ENCODE results near the gene JKAMP.
A peak's percentile ranks its signal among the peaks of the same experiment; 100 is the strongest.
"Not testable (repeated sequence)": the region's sequence is repeated elsewhere in the genome, so short reads cannot be mapped to it uniquely, and the experiment has no call there.

The JKAMP gene, protein sequence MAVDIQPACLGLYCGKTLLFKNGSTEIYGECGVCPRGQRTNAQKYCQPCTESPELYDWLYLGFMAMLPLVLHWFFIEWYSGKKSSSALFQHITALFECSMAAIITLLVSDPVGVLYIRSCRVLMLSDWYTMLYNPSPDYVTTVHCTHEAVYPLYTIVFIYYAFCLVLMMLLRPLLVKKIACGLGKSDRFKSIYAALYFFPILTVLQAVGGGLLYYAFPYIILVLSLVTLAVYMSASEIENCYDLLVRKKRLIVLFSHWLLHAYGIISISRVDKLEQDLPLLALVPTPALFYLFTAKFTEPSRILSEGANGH

DNA sequence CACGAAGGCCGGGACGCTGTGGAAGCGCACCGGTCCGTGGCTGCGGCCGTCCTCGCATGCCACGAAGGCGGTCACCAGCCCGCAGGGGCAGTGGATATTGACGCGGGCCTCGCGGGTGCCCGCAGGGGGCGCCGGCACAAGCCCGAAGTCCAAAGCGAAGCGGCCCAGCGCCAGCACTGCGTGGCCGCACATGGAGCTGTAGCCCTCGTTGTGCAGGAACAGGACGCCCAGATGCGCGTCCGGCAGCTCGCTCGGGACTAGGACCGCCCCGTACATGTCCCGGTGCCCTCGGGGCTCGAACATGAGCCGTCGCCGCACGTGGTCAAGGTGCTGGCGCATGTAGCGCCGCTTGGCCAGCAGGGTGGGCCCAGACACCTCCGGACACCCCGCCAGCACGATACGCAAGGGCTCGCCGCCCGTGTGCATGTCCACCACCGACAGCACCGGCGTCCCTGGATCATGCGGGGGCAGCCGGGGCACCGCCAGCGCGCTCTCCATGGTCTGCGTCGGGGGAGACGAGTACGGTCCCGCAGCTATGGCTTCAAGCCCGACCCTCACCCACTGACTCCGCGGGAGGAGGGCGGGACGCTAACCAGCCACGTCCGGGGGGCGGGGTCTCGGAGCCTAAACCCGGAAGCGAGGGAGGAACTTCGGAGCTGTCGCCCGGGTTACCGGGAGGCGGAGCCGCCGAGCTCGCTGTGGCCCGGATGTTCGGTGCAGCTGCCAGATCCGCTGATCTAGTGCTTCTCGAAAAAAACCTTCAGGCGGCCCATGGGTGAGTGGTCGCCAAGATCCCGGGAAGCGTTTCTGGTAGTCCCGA lies at the start of gene JKAMP, which contains the start of gene L3HYPDH:
JKAMP (plus strand) TSS at position 699 of the 820 bp plus-strand sequence; CDS start at position 772, 73 bp downstream.
L3HYPDH (minus strand) TSS at position 590 of the 820 bp plus-strand sequence; CDS start at position 498, 92 bp downstream.
- peak; percentile 99 for DNase-seq

GRCh38 chr14:59435101-59435500 lies 49.2 kb upstream of the JKAMP start:
- no peak for DNase-seq

DNA sequence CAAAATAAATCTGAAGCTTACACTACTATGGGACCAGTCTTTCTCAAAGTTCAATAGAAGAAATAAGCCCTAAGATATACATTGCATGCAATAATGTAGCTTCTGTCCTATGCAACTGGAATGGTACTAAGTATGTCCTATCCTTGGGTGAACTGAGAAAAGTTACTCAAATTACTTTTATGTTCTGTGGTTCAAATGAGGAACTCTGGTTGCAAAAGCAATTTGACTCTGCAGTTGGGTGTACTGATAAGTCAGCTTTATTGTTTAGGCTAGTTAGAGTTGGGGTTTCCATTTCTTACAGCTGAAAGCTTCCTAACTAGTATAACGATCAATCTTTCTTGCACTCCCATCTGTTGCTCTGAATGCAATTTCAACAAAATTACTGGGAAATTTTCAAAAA lies 48.3 kb upstream of the JKAMP start:
- DNase-seq = no peak

GRCh38 chr14:59438195-59438647 lies 46.1 kb upstream of the JKAMP start:
- DNase-seq = no peak

DNA sequence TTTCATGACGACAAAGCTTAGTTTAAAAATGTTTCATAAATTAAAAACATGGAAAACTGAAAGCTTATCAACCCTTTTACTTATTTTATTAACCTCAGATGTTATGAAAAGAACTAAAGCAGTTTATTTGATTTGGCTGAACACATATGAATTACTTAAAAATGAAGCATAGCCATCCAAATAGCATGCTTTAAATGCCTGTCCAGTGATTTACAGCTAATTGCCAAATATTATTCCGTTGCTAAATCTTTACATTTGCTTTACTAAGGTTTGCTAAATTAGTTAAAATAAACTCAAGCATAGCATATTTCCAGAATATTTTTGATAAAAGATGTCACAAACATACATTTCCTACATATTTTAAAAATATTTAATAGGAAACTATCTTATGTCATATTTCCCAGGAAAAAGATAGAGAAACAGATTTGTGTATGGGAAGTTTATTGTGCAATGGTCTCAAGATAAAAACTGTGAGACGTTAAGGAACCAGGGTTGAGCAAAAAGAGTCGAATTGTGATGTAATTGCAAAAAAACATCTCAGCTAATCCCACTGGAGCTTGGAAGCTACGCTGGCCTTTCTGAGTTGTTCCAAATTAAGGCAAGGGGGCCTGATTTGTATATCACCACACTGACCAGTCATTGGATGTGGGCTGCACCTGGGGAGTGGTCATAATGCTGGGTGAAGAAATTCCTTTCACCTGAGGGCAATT lies 44.9 kb upstream of the JKAMP start:
- DNase-seq = no peak

DNA sequence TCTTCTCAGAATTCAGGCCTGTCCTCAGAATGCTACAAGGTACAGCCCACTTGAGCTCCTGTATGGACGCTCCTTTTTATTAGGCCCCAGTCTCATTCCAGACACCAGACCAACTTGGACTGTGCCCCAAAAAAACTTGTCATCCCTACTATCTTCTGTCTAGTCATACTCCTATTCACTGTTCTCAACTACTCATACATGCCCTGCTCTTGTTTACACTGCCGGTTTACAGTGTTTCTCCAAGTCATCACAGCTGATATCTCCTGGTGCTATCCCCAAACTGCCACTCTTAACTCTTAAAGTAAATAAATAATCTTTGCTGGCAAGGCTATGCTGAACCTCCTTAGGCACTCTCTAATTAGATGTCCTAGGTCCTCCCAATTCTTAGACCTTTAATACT lies 35.6 kb upstream of the JKAMP start:
- not testable (repeated sequence) for DNase-seq

- DNase-seq = no peak
Observed at GRCh38 chr14:59450716-59451115, 33.6 kb upstream of the JKAMP start.

- no peak for DNase-seq
Observed at GRCh38 chr14:59451849-59452248, 32.5 kb upstream of the JKAMP start.

DNA sequence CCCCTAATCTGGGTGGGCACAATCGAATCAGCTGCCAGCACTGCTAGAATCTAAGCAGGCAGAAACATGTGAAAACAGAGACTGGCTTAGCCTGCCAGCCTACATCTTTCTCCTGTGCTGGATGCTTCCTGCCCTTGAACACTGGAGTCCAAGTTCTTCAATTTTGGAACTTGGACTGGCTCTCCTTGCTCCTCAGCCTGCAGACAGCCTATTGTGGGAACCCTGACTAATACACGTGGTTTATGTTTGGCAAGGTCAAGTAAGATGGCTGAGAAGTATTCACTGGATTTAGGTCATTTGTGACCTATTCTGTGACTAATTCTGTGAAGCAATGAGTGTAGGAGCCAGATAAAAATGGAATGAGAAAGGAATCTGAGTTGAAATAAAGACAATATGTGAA lies 30.2 kb upstream of the JKAMP start:
- no peak for DNase-seq

GRCh38 chr14:59455411-59455810 lies 28.9 kb upstream of the JKAMP start:
- no peak for DNase-seq

DNA sequence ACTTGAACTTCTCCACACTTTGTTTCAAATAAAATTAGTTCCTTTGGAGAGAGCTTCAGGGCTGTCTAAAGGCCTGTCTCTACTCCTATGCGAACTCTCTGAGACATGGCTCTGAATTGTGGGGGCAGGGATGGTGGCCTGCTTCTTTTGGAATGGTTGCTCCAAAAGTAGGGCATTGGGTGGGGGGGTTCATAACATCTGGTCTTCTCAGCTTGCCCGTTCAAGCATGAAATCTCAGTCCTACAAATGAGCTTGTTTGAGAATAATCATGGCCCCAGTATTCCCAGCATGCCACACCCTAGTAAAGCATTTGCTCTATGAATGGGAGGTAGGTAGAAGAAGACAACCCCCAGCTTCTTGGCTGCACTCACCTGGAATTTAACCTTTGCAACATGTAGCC lies 25.8 kb upstream of the JKAMP start:
- no peak for DNase-seq

GRCh38 chr14:59460378-59460777 lies 23.9 kb upstream of the JKAMP start:
- DNase-seq = no peak

- no peak for DNase-seq
Observed at GRCh38 chr14:59461891-59462290, 22.4 kb upstream of the JKAMP start.

GRCh38 chr14:59463787-59464485 lies 20.4 kb upstream of the JKAMP start:
- peak; percentile 40 for DNase-seq

- DNase-seq = peak; percentile 51
Observed at GRCh38 chr14:59464486-59465315, 19.6 kb upstream of the JKAMP start.

DNA sequence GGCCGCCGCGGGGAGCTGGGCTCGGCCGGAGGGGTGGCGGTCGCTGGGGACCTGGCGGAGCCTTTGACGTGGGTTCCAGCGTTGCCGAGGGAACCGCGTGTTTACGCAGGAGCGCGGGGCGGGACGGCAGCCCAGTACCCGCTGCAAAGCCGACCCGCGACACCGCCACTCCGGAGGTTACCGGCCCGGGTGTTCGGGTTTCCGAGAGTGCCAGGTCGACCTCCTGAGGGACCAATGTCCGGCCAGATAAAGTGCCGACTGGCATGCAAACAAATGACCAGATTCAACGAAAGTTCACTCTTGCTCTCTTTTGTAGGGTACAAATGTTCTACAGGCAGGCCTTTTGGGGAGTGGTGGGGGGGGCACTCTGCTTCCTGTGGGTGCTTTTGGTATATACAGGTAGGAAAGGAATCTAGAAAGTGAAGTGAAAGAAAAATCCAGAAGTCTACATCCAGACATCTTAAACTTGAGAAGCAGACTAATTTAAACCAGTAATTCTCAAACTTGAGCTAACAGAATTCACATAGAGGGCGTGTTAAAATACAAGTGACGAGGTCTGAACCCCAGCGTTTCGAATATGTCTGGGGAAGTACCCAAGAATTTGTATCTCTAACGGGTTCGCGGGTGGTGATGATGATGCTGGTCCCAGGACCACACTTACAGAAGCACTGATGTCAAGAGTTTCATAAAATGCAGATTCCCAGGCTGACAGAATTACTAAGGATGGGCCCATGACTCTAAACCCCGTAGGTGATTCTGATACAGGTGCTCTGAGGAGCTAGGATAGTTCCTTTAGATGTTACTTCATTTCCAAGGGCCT lies 18.8 kb upstream of the JKAMP start, which contains the start of gene GPR135:
GPR135 (minus strand) TSS at position 65 of the 820 bp plus-strand sequence. CDS start 154 bp downstream, outside the sequence.
- DNase-seq = no peak

- no peak for DNase-seq
Observed at GRCh38 chr14:59474172-59474571, 10.1 kb upstream of the JKAMP start.

GRCh38 chr14:59475709-59476108 lies 8.6 kb upstream of the JKAMP start:
- DNase-seq = no peak

GRCh38 chr14:59478540-59478939 lies 5.8 kb upstream of the JKAMP start:
- no peak for DNase-seq

- no peak for DNase-seq
Observed at GRCh38 chr14:59480166-59480565, 4.2 kb upstream of the JKAMP start.

DNA sequence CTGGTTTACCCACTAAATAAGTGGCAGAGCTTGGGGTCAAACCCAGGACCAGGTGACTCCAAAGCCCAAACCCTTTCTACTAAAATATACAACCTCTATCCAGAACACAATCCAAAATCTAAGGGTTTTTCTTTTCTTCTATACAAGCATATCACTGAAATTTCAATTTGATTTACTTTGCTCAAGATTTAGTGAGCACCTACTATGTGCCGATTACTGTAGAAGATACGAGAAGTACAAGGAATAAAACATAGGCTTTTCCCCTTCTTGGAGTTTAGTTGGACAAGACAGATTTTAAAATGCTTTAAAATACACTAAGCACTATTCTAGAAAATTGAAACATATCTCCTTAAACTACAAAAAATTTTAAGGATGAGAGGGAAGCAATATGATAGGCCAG lies 2.9 kb upstream of the JKAMP start:
- DNase-seq = no peak
